HEK293 (cell line): Measurements from ENCODE around the gene LTO1.

Source experiments
- CTCF ChIA-PET: fragments of 350-600 bp; formaldehyde crosslinking; extraction: SDS; loops from one replicate; lab custom pipeline; 2021; ENCODE audit warnings: antibody characterized with exemption; lab: Yijun Ruan, JAX
- POLR2A ChIA-PET: fragments of 300-600 bp; formaldehyde crosslinking; extraction: SDS; loops from one replicate; lab custom pipeline; 2020; ENCODE audit warnings: antibody characterized with exemption, inconsistent platforms; lab: Yijun Ruan, JAX
- H3K27ac ChIP-seq: fragments of 200-500 bp; sonication (Bioruptor generic); 2 replicates; pipeline ENCODE4 v1.5.1; 2014; ENCODE audit warnings: low read depth, low read length, control low read depth, inconsistent platforms; ENCODE audit errors: extremely low read depth
- H3K36me3 ChIP-seq, 2 experiments: fragments of 200-500 bp in 1 of 2; sonication (Bioruptor generic) in 1 of 2; 1 replicate in 1 of 2; 2 replicates in 1 of 2; pipeline ENCODE4 v1.5.1; 2014 to 2017; ENCODE audit warnings: inconsistent platforms in 2 of 2, low read length in 2 of 2; ENCODE audit not compliant: control insufficient read depth in 2 of 2, insufficient read depth in 1 of 2
- H3K4me1 ChIP-seq: fragments of 200-500 bp; sonication (Bioruptor generic); 2 replicates; pipeline ENCODE4 v1.5.1; 2014; ENCODE audit warnings: mild to moderate bottlenecking, low read length, inconsistent platforms; ENCODE audit not compliant: control insufficient read depth, insufficient read depth
- H3K4me3 ChIP-seq: 2 replicates; pipeline ENCODE4 v1.5.1; 2011; ENCODE audit warnings: low read depth, mild to moderate bottlenecking, control low read depth, low read length, moderate library complexity
- H3K9me3 ChIP-seq: fragments of 200-500 bp; sonication (Bioruptor generic); 2 replicates; pipeline ENCODE4 v1.5.1; 2014; ENCODE audit warnings: low read depth, low read length, inconsistent platforms; ENCODE audit not compliant: control insufficient read depth, insufficient read depth
- CTCF ChIP-seq: fragments of 450-650 bp; formaldehyde crosslinking; IDR thresholded peaks from 2 replicates; pipeline ENCODE4 v1.5.1; 2016; ENCODE audit warnings: missing biosample characterization, missing genetic modification characterization
- ELK4 ChIP-seq: IDR thresholded peaks from 2 replicates; pipeline ENCODE4 v1.6.1; 2011; ENCODE audit warnings: mild to moderate bottlenecking, low read depth, low read length, borderline replicate concordance
- KLF1 ChIP-seq: fragments of 450-650 bp; formaldehyde crosslinking; IDR thresholded peaks from 2 replicates; pipeline ENCODE4 v1.5.1; 2016; ENCODE audit warnings: missing biosample characterization, missing genetic modification characterization
- KLF7 ChIP-seq: fragments of 450-650 bp; formaldehyde crosslinking; IDR thresholded peaks from 2 replicates; pipeline ENCODE4 v1.5.1; 2016; ENCODE audit warnings: missing biosample characterization, missing genetic modification characterization, borderline replicate concordance
- PRDM1 ChIP-seq: fragments of 450-650 bp; formaldehyde crosslinking; IDR thresholded peaks from 2 replicates; pipeline ENCODE4; 2016; ENCODE audit warnings: missing biosample characterization, missing genetic modification characterization
- RBAK ChIP-seq: fragments of 450-650 bp; formaldehyde crosslinking; IDR thresholded peaks from 2 replicates; pipeline ENCODE4 v1.5.1; 2016; ENCODE audit warnings: missing biosample characterization, missing genetic modification characterization
- SCRT2 ChIP-seq: fragments of 450-650 bp; formaldehyde crosslinking; IDR thresholded peaks from 2 replicates; pipeline ENCODE4 v1.5.1; 2016; ENCODE audit warnings: missing biosample characterization, missing genetic modification characterization
- YY1 ChIP-seq: fragments of 450-650 bp; formaldehyde crosslinking; IDR thresholded peaks from 2 replicates; pipeline ENCODE4 v1.5.1; 2018; ENCODE audit warnings: missing biosample characterization, missing genetic modification characterization
- ZBTB1 ChIP-seq: fragments of 450-650 bp; formaldehyde crosslinking; IDR thresholded peaks from 2 replicates; pipeline ENCODE4 v1.5.1; 2016; ENCODE audit warnings: missing biosample characterization, missing genetic modification characterization
- ZBTB7A ChIP-seq: fragments of 450-650 bp; formaldehyde crosslinking; IDR thresholded peaks from 2 replicates; pipeline ENCODE4 v1.5.1; 2016; ENCODE audit warnings: low read depth, missing biosample characterization, missing genetic modification characterization
- ZBTB8A ChIP-seq: fragments of 450-650 bp; formaldehyde crosslinking; IDR thresholded peaks from 2 replicates; pipeline ENCODE4 v1.5.1; 2016; ENCODE audit warnings: missing biosample characterization, missing genetic modification characterization
- ZNF140 ChIP-seq: fragments of 450-650 bp; formaldehyde crosslinking; IDR thresholded peaks from 2 replicates; pipeline ENCODE4 v1.5.1; 2016; ENCODE audit warnings: missing biosample characterization, missing genetic modification characterization
- ZNF148 ChIP-seq: fragments of 450-650 bp; formaldehyde crosslinking; IDR thresholded peaks from 2 replicates; pipeline ENCODE4 v1.5.0; 2017; ENCODE audit warnings: missing biosample characterization, missing genetic modification characterization, borderline replicate concordance
- ZNF157 ChIP-seq: fragments of 450-650 bp; formaldehyde crosslinking; IDR thresholded peaks from 2 replicates; pipeline ENCODE4 v1.5.1; 2016; ENCODE audit warnings: missing biosample characterization, missing genetic modification characterization
- ZNF16 ChIP-seq: fragments of 450-650 bp; formaldehyde crosslinking; IDR thresholded peaks from 2 replicates; pipeline ENCODE4 v1.5.1; 2016; ENCODE audit warnings: low read depth, missing biosample characterization, missing genetic modification characterization
- ZNF19 ChIP-seq: fragments of 450-650 bp; formaldehyde crosslinking; IDR thresholded peaks from 2 replicates; pipeline ENCODE4; 2016; ENCODE audit warnings: missing biosample characterization, missing genetic modification characterization, low read depth
- ZNF311 ChIP-seq: fragments of 450-650 bp; formaldehyde crosslinking; IDR thresholded peaks from 2 replicates; pipeline ENCODE4 v1.5.1; 2017; ENCODE audit warnings: missing biosample characterization, missing genetic modification characterization, borderline replicate concordance
- ZNF354C ChIP-seq: fragments of 450-650 bp; formaldehyde crosslinking; IDR thresholded peaks from 2 replicates; pipeline ENCODE4 v1.5.1; 2016; ENCODE audit warnings: missing biosample characterization, missing genetic modification characterization, low read depth, borderline replicate concordance
- ZNF473 ChIP-seq: fragments of 450-650 bp; formaldehyde crosslinking; IDR thresholded peaks from 2 replicates; pipeline ENCODE4 v1.5.1; 2017; ENCODE audit warnings: missing biosample characterization, missing genetic modification characterization
- ZNF629 ChIP-seq: fragments of 450-650 bp; formaldehyde crosslinking; IDR thresholded peaks from 2 replicates; pipeline ENCODE4 v1.5.1; 2017; ENCODE audit warnings: missing biosample characterization, missing genetic modification characterization
- ZNF660 ChIP-seq: fragments of 450-650 bp; IDR thresholded peaks from 2 replicates; pipeline ENCODE4 v1.5.1; 2018; ENCODE audit warnings: missing biosample characterization, mild to moderate bottlenecking, missing genetic modification characterization
- ZNF704 ChIP-seq: fragments of 450-650 bp; formaldehyde crosslinking; IDR thresholded peaks from 2 replicates; pipeline ENCODE4 v1.5.1; 2016; ENCODE audit warnings: missing biosample characterization, missing genetic modification characterization

LTO1 gene

GRCh38 chr11:69711822-69712801, 37.0 kb upstream of the LTO1 start:
- Histone ChIP-seq H3K27ac (no peak overlapping the region), H3K36me3 (no peaks in the 10 kb centered on the region), H3K4me1 (no peaks in the 10 kb centered on the region), H3K4me3 (no peak overlapping the region), H3K9me3 (no peaks in the 10 kb centered on the region)
- ChIA-PET CTCF (interaction anchor here (0.5 to 0.7 kb wide), 5 partner anchors 13 to 486 kb away, joined by 3 to 5 read pairs (median 3); no protein-coding TSS in a partner anchor), POLR2A (interaction anchor here (0.6 kb wide), 2 partner anchors 24 to 300 kb away, joined by 3 to 6 read pairs; no protein-coding TSS in a partner anchor)
- no peak for TF ChIP-seq ZNF19 (tag by site-specific recombination)
- no peak for TF ChIP-seq ELK4
- TF ChIP-seq ZNF629 (tag by site-specific recombination): no peak
- TF ChIP-seq ZNF354C: no peak
- no peak for TF ChIP-seq ZNF140 (tag by site-specific recombination)
- no peak for TF ChIP-seq ZNF157 (tag by site-specific recombination)
- no peak for TF ChIP-seq ZBTB1 (tag by site-specific recombination)
- TF ChIP-seq ZBTB8A (tag by site-specific recombination): no peak
- TF ChIP-seq ZNF704: no peak
- no peak for TF ChIP-seq ZNF16 (tag by site-specific recombination)
- no peak for TF ChIP-seq CTCF (tag by site-specific recombination)
- no peak for TF ChIP-seq ZNF473 (tag by site-specific recombination)

GRCh38 chr11:69708736-69709401, 33.7 kb upstream of the LTO1 start:
- no peaks in the 10 kb centered on the region for H3K36me3 ChIP-seq
- ChIA-PET POLR2A (no interaction called here), CTCF (interaction anchor here (0.6 to 2.4 kb wide), 7 partner anchors 9 to 458 kb away, joined by 3 to 14 read pairs (median 4); no protein-coding TSS in a partner anchor)
- 0 out of 2 replicates have a peak, but pooled peaks cover 2% of the 10 kb centered on the region for H3K4me1 ChIP-seq
- TF ChIP-seq KLF1 (tag by site-specific recombination) (no peak), SCRT2 (no peak), ZBTB7A (no peak), PRDM1 (no peak), ZNF148 (tag by site-specific recombination) (no peak), ZNF660 (tag by site-specific recombination) (no peak), ZNF311 (tag by site-specific recombination) (no peak), YY1 (no peak), RBAK (no peak), KLF7 (tag by site-specific recombination) (no peak)
- no peak overlapping the region for H3K27ac ChIP-seq
- no peak overlapping the region for H3K4me3 ChIP-seq
- no peaks in the 10 kb centered on the region for H3K9me3 ChIP-seq
